GM10248 (cell line): ENCODE data around the gene EHHADH.

ENCODE experiments used
- CTCF ChIA-PET: fragments of 300-600 bp; sonication (Branson Sonifier 250); formaldehyde crosslinking; extraction: SDS; loops from one replicate; lab custom pipeline; 2021; ENCODE audit warnings: antibody characterized with exemption; lab: Yijun Ruan, JAX
- POLR2A ChIA-PET: fragments of 350-650 bp; sonication (Branson Sonifier 250); formaldehyde crosslinking; extraction: SDS; loops from one replicate; lab custom pipeline; 2020; ENCODE audit warnings: antibody characterized with exemption; lab: Yijun Ruan, JAX
- DNase-seq: peaks from one replicate; pipeline ENCODE4 v3.0.0; 2012; ENCODE audit errors: extremely low spot score
- TF ChIP-seq, protein P1 (sequence below): IDR thresholded peaks from 2 replicates; pipeline ENCODE4 v1.5.1; 2012; ENCODE audit warnings: mild to moderate bottlenecking, low read depth; ENCODE audit errors: extremely low read depth, missing control alignments, control extremely low read depth

EHHADH gene

DNA sequence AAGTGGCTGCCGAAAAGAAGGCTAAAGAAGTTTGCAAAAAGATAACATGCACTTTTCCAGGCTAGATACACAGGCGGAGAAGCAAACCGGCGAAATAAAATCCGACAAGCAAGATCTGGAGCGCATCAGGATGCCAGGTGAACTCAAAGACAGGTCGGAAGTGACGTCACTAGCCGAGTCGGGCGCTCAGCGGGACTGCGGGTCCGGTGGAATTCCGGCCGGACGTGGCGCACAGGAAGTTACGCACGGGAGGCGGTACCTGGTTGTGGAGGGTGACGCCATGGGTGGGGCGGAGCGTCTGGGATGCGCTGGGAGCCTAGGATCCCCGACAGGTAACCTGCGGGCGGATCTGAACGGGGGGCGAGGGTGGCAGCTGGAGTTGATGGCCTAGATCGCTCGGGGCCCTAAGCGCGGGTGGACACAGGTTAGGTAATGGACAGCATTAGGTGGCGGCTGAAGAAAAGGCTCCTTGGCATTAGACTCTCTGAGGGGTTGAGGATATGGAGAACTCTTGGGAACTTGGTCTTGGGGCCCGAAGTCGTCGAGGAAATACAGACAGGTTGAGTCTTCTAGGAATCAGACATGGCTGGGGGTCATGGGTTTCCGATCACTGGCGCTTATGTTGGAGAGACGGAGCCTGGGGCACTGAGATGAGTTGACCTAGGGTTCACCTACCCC is 29.0 kb upstream of the EHHADH start:
- peak; percentile 96 for DNase-seq
- CTCF ChIA-PET = no interaction called here
- TF ChIP-seq, protein P1, sequence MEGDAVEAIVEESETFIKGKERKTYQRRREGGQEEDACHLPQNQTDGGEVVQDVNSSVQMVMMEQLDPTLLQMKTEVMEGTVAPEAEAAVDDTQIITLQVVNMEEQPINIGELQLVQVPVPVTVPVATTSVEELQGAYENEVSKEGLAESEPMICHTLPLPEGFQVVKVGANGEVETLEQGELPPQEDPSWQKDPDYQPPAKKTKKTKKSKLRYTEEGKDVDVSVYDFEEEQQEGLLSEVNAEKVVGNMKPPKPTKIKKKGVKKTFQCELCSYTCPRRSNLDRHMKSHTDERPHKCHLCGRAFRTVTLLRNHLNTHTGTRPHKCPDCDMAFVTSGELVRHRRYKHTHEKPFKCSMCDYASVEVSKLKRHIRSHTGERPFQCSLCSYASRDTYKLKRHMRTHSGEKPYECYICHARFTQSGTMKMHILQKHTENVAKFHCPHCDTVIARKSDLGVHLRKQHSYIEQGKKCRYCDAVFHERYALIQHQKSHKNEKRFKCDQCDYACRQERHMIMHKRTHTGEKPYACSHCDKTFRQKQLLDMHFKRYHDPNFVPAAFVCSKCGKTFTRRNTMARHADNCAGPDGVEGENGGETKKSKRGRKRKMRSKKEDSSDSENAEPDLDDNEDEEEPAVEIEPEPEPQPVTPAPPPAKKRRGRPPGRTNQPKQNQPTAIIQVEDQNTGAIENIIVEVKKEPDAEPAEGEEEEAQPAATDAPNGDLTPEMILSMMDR = no peak
- POLR2A ChIA-PET = no interaction called here

DNA sequence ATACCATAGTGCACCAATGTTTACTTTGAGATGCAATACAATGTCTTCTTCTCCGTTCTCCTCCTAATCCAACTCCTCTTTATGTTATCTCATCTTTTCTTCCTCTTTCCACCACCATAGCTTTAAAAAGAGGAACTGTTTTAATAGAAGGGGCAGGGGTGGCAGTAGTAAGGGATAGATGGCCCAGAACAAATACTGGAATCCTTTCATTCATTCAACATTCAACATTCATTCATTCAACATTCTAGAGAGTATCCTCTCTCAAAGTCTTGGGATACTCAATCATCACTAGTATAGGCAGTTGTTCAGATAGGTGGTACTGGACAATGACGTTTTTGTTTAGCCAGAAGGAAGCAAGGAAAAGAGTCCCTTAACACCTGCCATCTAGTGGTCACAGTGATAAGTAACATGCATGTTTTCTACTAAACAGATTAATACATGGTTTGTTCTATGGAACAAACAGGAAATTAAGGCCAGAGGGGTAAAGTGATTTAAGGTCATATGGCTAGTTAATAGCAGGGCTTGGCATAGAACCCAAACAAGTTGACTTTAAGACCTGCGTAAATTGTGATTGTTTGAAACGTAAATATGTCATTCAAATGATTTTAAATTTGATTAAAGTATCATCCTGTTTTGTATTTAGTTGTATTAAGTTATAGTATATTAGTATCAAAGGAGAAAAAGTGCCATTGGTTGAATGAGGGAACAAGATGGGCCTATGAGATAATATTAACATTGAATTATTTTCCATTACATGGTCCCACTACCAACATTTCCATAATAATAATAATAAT is 26.9 kb upstream of the EHHADH start:
- CTCF ChIA-PET = interaction anchor here (0.8 to 1.4 kb wide), 7 partner anchors 9 to 277 kb away, joined by 3 to 6 read pairs (median 3); no protein-coding TSS in a partner anchor
- DNase-seq = peak; percentile 55
- TF ChIP-seq, protein P1 = peak; percentile 39
- POLR2A ChIA-PET = no interaction called here

DNA sequence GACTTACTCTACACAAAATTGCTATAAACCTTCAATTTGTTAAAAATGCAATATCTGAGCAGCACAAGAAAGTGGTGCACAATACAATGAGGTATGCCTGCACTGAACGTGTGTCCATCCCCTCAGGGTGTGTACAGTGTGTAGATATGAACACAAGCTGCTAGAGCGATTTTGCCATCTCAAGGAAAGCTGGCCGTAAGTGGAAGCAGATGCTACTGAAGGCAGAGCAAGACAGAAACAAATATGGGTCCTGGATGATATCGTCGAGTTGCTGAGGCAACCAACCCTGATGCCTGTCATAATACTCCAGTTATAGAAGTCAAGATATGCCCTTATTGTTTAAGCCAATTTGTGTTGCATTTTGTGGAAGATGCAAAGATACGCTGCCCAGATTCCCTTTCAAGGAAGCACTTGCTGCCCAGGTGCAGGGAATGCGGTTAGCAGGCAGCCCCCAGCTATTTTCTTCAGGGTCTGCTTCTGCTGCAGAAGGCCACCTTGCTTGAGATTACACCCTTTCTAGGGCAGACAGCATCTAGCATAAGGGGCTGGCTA is 25.8 kb upstream of the EHHADH start:
- TF ChIP-seq, protein P1 = no peak
- CTCF ChIA-PET = interaction anchor here (0.8 to 1.4 kb wide), 6 partner anchors 9 to 278 kb away, joined by 3 to 6 read pairs (median 4); no protein-coding TSS in a partner anchor
- no peak for DNase-seq
- POLR2A ChIA-PET = no interaction called here

DNA sequence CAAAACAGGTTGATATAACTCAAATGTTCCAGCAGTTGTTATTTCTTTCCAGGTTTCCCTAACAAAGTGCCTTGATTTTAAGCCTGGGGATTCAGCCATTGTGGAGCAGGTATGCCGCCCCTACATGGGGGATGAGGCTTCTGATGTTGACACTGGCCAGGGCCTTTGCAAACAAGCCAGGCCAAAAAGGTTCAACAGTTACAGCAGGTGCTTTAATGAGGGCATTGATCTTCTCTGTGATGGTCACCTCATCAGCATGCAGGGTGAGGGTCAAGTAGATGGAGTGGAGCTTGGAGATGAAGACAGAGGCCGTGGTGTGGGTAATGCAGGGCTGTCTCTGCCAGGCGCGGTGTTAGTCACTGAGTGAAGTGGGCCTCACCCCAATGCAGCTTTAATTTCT is 22.6 kb upstream of the EHHADH start:
- POLR2A ChIA-PET = no interaction called here
- TF ChIP-seq, protein P1 = no peak
- CTCF ChIA-PET = no interaction called here
- DNase-seq = no peak

DNA sequence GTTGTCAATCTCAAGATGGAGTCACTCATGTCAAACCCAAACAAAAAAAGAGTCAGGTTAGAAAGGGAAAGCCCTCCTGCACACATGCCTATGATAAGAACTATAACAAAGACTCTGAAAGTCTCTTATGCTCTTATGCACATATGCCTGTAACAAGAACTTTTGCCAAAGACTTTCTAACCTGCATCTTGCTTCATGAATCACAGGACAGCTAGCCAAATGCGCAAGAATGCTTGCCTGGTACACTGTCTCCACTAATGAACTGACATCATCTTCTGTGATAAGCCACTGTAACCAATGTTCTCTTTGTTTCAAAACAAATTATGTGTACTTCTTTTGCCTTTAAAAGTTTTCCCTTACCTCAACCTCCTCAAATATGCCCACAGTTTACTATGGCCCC is 18.2 kb upstream of the EHHADH start:
- no peak for DNase-seq
- TF ChIP-seq, protein P1 = no peak
- CTCF ChIA-PET = no interaction called here
- POLR2A ChIA-PET = no interaction called here

DNA sequence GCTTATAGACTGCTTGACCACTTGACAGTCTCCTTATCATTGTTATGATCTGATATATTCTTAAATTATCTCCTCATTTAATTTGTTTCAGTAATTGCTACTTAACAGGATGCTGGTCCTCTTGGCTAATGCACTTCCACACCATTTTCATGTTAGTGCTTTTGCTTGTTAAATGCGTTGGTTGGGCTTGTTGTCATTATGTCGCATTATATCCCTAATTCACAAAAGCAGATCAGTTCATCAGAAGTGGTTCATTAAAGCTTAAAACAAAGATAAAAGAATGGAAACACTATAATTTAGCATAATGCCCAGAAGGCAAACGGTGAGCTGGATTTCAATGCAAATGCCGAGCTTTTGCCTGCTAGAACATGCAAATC is 17.1 kb upstream of the EHHADH start:
- POLR2A ChIA-PET = no interaction called here

More for the DNA sequence above, 17.1 kb upstream of the EHHADH start:
- CTCF ChIA-PET = interaction anchor here (1.0 to 2.6 kb wide), 4 partner anchors 9 to 49 kb away, joined by 3 to 6 read pairs (median 4); no protein-coding TSS in a partner anchor
- TF ChIP-seq, protein P1 = no peak
- no peak for DNase-seq
